Brain microvascular endothelial cell (primary cell): ENCODE data around the gene FUOM.

Source experiments
- DNase-seq: peaks from one replicate; pipeline ENCODE4 v3.0.0-alpha.2; 2020
- H3K27ac ChIP-seq: fragments of 250-450 bp; sonication (Bioruptor Pico); 2 replicates; pipeline ENCODE4 v1.5.1; 2020; ENCODE audit warnings: mild to moderate bottlenecking, moderate library complexity
- H3K27me3 ChIP-seq: fragments of 250-450 bp; sonication (Bioruptor Pico); replicated peaks from 2 replicates; pipeline ENCODE4 v1.5.1; 2020; ENCODE audit warnings: mild to moderate bottlenecking
- H3K36me3 ChIP-seq: fragments of 250-450 bp; sonication (Bioruptor Pico); replicated peaks from 2 replicates; pipeline ENCODE4 v1.5.1; 2020; ENCODE audit warnings: mild to moderate bottlenecking
- H3K4me3 ChIP-seq: 2 replicates; pipeline ENCODE4 v1.5.1; 2011; ENCODE audit warnings: low read depth, mild to moderate bottlenecking, control low read depth, low read length, moderate library complexity
- CTCF ChIP-seq: IDR thresholded peaks from 2 replicates; pipeline ENCODE4 v1.5.1; 2011; ENCODE audit warnings: low read depth, mild to moderate bottlenecking, moderate library complexity, low read length, control low read depth, inconsistent platforms; ENCODE audit errors: missing control alignments
- in situ Hi-C: cut with HindIII; loops from 2 replicates; pipeline ENCODE4 v1.10.0; 2017; ENCODE audit warnings: low sequenced_read_pairs, low pct_ligation_motif_present

The FUOM gene

GRCh38 chr10:133349160-133349568 is 8.7 kb downstream of the FUOM start:
- DNase-seq: no peak
- H3K27me3 ChIP-seq: no peaks in the 10 kb centered on the region
- in situ Hi-C loops: no loop called here

GRCh38 chr10:133347710-133348517 is 9.9 kb downstream of the FUOM start:
- Histone ChIP-seq H3K4me3 (no peak overlapping the region), H3K27me3 (no peaks in the 10 kb centered on the region), H3K36me3 (no peaks in the 10 kb centered on the region), H3K27ac (no peak overlapping the region)
- TF ChIP-seq CTCF: no peak
- in situ Hi-C loops: no loop called here
- DNase-seq: no peak

More at GRCh38 chr10:133349160-133349568, 8.7 kb downstream of the FUOM start:
- Histone ChIP-seq H3K36me3 (no peaks in the 10 kb centered on the region), H3K27ac (no peak overlapping the region), H3K4me3 (no peak overlapping the region)
- no peak for TF ChIP-seq CTCF

- H3K27me3 ChIP-seq: no peaks in the 10 kb centered on the region
- no peak overlapping the region for H3K4me3 ChIP-seq
- no peak for TF ChIP-seq CTCF
- no peaks in the 10 kb centered on the region for H3K36me3 ChIP-seq
- H3K27ac ChIP-seq: no peak overlapping the region
- DNase-seq: no peak
- in situ Hi-C loops: no loop called here
Measured at GRCh38 chr10:133346413-133346812, 11.4 kb downstream of the FUOM start.

GRCh38 chr10:133344236-133344635 is 13.6 kb downstream of the FUOM start:
- DNase-seq: no peak
- Histone ChIP-seq H3K27me3 (no peaks in the 10 kb centered on the region), H3K36me3 (no peaks in the 10 kb centered on the region), H3K27ac (no peak overlapping the region), H3K4me3 (no peak overlapping the region)
- in situ Hi-C loops: no loop called here
- TF ChIP-seq CTCF: no peak

DNA sequence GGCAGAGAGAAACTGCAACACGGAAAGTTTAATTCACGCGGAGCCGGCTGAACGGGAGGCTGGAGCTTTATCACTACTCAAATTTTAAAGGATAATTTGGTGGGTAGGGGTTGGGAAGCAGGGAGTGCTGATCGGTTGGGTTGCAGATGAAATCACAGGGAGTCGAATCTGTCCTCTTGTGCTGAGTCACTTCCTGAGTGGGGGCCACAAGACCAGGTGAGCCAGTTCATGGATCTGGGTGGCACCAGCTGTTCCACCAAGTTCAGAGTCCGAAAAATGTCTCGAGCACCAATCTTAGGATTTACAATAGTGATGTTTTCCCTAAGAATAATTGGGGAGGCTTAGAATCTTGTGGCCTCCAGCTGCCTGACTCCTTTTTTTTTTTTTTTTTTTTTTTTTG is 14.3 kb downstream of the FUOM start:
- in situ Hi-C loops: no loop called here
- Histone ChIP-seq H3K27me3 (no peaks in the 10 kb centered on the region), H3K4me3 (no peak overlapping the region), H3K36me3 (no peaks in the 10 kb centered on the region), H3K27ac (no peak overlapping the region)
- no peak for TF ChIP-seq CTCF
- DNase-seq: no peak

GRCh38 chr10:133342942-133343341 is 14.9 kb downstream of the FUOM start:
- TF ChIP-seq CTCF: no peak
- in situ Hi-C loops: no loop called here
- Histone ChIP-seq H3K27ac (no peak overlapping the region), H3K27me3 (no peaks in the 10 kb centered on the region), H3K36me3 (no peaks in the 10 kb centered on the region), H3K4me3 (no peak overlapping the region)
- DNase-seq: no peak
